ENCODE results near the gene USP35. TPM values are rescaled to one million over a fixed set of nuclear protein-coding genes. Genes with fewer than 3 reads are reported as not detected.

Gene USP35
- polyA plus RNA-seq, 1 of the 3 experiments (the other 2 are of a cell fraction): 8.4 TPM

DNA sequence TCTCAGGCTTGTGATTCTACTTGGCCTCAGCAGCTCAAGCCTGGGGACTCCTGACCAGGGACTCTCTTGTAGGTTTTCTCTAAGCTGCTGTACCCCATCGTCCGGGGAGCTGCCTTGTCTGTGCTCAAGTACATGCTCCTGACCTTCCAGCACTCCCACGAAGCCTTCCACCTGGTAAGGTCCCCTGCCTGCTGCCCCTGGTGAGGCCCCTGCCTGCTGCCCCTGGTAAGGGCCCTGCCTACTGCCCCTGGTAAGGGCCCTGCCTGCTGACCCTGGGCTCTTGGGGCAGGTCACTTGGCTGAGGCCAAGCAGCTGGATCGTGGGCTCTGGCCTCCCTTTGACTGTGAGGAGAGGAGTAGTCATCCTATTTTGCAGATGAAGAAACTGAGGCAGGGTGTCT, 11.3 kb downstream of the USP35 start:
- CTCF ChIA-PET: interaction anchor here (1.1 kb wide), 1 partner anchor 8 kb away, joined by 3 read pairs; no protein-coding TSS in a partner anchor

More for the DNA sequence above, 11.3 kb downstream of the USP35 start:
- no peaks in the 10 kb centered on the region for H4K20me1 ChIP-seq (ENCODE audit: insufficient read depth)
- DNase-seq: no peak
- TF ChIP-seq CHD2 (IDR thresholded peaks at IDR 0.05; ENCODE audit: low read length, partially characterized antibody) (no peak), NRF1 (IDR thresholded peaks at IDR 0.05; ENCODE audit: low read depth, low read length) (no peak), MXI1 (IDR thresholded peaks at IDR 0.05; ENCODE audit: low read depth, low read length) (no peak), FOSL2 (IDR thresholded peaks at IDR 0.05; ENCODE audit: borderline replicate concordance, low read depth) (no peak), TCF12 (IDR thresholded peaks at IDR 0.05) (no peak), NFIC (IDR thresholded peaks at IDR 0.05; ENCODE audit: borderline replicate concordance) (no peak), YY1 (IDR thresholded peaks at IDR 0.05; ENCODE audit: low read depth) (no peak), FOXJ3 (CRISPR knock-in tag; IDR thresholded peaks at IDR 0.05) (no peak), ELF1 (IDR thresholded peaks at IDR 0.05) (no peak), SIN3A (IDR thresholded peaks at IDR 0.05; ENCODE audit: borderline replicate concordance, low read depth, low read length) (no peak), EP300 (IDR thresholded peaks at IDR 0.05; ENCODE audit: borderline replicate concordance in 1 of 2, low read depth in 1 of 2, low read length in 1 of 2) (no peak), TAF1 (IDR thresholded peaks at IDR 0.05; ENCODE audit: borderline replicate concordance, low read depth, low read length) (no peak), RXRA (IDR thresholded peaks at IDR 0.05; ENCODE audit: borderline replicate concordance, low read depth) (no peak), RFX5 (IDR thresholded peaks at IDR 0.05; ENCODE audit: low read length) (no peak)
- TF ChIP-seq, protein P1, sequence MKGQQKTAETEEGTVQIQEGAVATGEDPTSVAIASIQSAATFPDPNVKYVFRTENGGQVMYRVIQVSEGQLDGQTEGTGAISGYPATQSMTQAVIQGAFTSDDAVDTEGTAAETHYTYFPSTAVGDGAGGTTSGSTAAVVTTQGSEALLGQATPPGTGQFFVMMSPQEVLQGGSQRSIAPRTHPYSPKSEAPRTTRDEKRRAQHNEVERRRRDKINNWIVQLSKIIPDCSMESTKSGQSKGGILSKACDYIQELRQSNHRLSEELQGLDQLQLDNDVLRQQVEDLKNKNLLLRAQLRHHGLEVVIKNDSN (IDR thresholded peaks at IDR 0.05; ENCODE audit: borderline replicate concordance, low read depth): no peak
- TF ChIP-seq, protein P2, sequence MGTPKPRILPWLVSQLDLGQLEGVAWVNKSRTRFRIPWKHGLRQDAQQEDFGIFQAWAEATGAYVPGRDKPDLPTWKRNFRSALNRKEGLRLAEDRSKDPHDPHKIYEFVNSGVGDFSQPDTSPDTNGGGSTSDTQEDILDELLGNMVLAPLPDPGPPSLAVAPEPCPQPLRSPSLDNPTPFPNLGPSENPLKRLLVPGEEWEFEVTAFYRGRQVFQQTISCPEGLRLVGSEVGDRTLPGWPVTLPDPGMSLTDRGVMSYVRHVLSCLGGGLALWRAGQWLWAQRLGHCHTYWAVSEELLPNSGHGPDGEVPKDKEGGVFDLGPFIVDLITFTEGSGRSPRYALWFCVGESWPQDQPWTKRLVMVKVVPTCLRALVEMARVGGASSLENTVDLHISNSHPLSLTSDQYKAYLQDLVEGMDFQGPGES (IDR thresholded peaks at IDR 0.05; ENCODE audit: low read depth, low read length): no peak
- TF ChIP-seq, protein P3, sequence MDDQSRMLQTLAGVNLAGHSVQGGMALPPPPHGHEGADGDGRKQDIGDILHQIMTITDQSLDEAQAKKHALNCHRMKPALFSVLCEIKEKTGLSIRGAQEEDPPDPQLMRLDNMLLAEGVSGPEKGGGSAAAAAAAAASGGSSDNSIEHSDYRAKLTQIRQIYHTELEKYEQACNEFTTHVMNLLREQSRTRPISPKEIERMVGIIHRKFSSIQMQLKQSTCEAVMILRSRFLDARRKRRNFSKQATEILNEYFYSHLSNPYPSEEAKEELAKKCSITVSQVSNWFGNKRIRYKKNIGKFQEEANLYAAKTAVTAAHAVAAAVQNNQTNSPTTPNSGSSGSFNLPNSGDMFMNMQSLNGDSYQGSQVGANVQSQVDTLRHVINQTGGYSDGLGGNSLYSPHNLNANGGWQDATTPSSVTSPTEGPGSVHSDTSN (IDR thresholded peaks at IDR 0.05): no peak
- TF ChIP-seq, protein P4, sequence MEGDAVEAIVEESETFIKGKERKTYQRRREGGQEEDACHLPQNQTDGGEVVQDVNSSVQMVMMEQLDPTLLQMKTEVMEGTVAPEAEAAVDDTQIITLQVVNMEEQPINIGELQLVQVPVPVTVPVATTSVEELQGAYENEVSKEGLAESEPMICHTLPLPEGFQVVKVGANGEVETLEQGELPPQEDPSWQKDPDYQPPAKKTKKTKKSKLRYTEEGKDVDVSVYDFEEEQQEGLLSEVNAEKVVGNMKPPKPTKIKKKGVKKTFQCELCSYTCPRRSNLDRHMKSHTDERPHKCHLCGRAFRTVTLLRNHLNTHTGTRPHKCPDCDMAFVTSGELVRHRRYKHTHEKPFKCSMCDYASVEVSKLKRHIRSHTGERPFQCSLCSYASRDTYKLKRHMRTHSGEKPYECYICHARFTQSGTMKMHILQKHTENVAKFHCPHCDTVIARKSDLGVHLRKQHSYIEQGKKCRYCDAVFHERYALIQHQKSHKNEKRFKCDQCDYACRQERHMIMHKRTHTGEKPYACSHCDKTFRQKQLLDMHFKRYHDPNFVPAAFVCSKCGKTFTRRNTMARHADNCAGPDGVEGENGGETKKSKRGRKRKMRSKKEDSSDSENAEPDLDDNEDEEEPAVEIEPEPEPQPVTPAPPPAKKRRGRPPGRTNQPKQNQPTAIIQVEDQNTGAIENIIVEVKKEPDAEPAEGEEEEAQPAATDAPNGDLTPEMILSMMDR (IDR thresholded peaks at IDR 0.05): no peak
- TF ChIP-seq, protein P5, sequence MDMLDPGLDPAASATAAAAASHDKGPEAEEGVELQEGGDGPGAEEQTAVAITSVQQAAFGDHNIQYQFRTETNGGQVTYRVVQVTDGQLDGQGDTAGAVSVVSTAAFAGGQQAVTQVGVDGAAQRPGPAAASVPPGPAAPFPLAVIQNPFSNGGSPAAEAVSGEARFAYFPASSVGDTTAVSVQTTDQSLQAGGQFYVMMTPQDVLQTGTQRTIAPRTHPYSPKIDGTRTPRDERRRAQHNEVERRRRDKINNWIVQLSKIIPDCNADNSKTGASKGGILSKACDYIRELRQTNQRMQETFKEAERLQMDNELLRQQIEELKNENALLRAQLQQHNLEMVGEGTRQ (IDR thresholded peaks at IDR 0.05; ENCODE audit: borderline replicate concordance, low read depth, low read length): no peak
- H3K27ac ChIP-seq (ENCODE audit: low read depth in 2 of 2, low read length in 1 of 2): no peak overlapping the region
- peaks cover 0 to 35% of the 10 kb centered on the region in 2 experiments for H3K36me3 ChIP-seq (replicated peaks in 1 of 2; ENCODE audit: control insufficient read depth in 1 of 2, insufficient read depth in 2 of 2, low read length in 1 of 2)
- no peak overlapping the region for H3K4me3 ChIP-seq (ENCODE audit: low read depth in 2 of 2, low read length in 1 of 2)
- H3K79me2 ChIP-seq (ENCODE audit: insufficient read depth): peaks cover 7% of the 10 kb centered on the region; the same call in 1 of the 2 replicates
- H3K4me1 ChIP-seq (ENCODE audit: control insufficient read depth in 1 of 2, insufficient read depth in 2 of 2, low read depth in 1 of 2, low read length in 1 of 2): no peaks in the 10 kb centered on the region; a peak in 1 of 4 replicates
- H2AFZ ChIP-seq (ENCODE audit: low read depth): no peak overlapping the region
- no peak overlapping the region for H3K4me2 ChIP-seq
- H3K27me3 ChIP-seq (ENCODE audit: insufficient read depth): no peaks in the 10 kb centered on the region
- no peaks in the 10 kb centered on the region for H3F3A ChIP-seq (replicated peaks; ENCODE audit: insufficient read depth)
- 100% methylated on average over 3 of the region's 4 CpGs for WGBS (ENCODE audit: low lambda C conversion rate)
- POLR2A ChIA-PET: no interaction called here
- H3K9ac ChIP-seq: no peak overlapping the region
- H3K9me2 ChIP-seq: no peaks in the 10 kb centered on the region
- H3K9me3 ChIP-seq: no peaks in the 10 kb centered on the region

All from SK-N-SH (cell line).